D721Med (cell line): Measurements from ENCODE around the gene ANKRD12.

Experiments
- DNase-seq: peaks from one replicate; pipeline ENCODE4 v3.0.0; 2011; ENCODE audit warnings: low spot score; ENCODE audit not compliant: insufficient read length
- FAIRE-seq: peaks from 2 replicates; lab custom pipeline; 2011; peaks lifted over from hg19 to GRCh38; lab: Jason Lieb, UNC
- CTCF ChIP-seq: IDR thresholded peaks from 2 replicates; pipeline ENCODE4 v1.5.1; 2012; ENCODE audit warnings: mild to moderate bottlenecking, control low read depth; ENCODE audit not compliant: insufficient read depth; ENCODE audit errors: missing control alignments

Gene ANKRD12

GRCh38 chr18:9094307-9095226 lies 42.0 kb upstream of the ANKRD12 start:
- FAIRE-seq, result no peak
- TF ChIP-seq CTCF, result no peak
- no peak for DNase-seq

DNA sequence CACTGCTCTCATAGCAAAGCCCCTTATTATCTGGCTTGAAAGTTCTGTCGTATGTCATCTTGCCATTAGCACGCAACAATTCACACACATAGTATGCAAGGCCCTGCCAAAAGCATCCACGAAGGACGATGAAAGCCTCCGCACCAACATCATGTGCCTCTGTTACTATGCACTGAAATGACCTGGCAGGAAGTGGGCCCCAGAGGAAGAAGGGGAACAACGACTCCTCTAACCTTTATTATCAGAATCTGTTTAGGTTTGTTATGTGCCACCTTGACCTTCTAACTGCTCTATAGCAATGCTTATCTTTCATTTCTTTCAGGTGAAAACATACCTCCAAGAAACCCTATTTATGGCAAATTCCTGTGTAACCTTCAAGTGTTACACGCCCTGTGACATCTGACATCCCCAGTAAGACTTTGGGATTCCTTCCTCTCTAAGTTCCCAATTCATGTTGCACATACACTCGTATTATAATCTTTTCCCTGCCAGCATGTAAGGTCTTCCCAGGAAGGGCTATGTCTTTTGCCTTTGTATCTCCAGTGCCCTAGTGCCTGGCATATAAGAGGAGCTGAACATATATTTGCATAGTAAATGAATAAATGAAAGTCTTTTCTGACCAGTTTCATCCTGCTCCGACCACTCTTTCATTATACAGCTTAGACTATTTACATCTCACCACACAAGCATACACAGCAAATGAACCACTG lies 41.1 kb upstream of the ANKRD12 start:
- FAIRE-seq (no peak), DNase-seq (no peak)
- no peak for TF ChIP-seq CTCF

DNA sequence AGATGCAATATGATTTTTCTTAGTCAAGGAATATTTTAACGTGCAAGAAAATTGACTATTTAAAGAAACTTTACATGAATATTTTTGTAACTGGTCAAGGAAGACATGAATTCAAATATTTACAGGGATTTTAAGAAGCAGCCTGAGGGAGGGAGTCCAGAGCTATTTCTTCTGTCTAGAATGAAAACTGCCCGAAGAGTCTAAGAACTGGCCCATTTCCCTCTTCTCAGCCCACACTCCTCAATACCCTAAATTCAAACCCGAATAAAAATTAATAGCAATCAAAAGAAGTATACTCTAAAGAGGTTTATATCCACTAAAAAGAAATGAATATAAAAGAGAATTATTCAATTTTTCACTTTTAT lies 40.6 kb upstream of the ANKRD12 start:
- DNase-seq, result no peak
- TF ChIP-seq CTCF, result no peak
- FAIRE-seq, result no peak

- FAIRE-seq (no peak), DNase-seq (no peak)
- TF ChIP-seq CTCF, result no peak
These were observed 39.9 kb upstream of the ANKRD12 start for GRCh38 chr18:9096685-9097084.

- DNase-seq (no peak), FAIRE-seq (no peak)
- no peak for TF ChIP-seq CTCF
These were observed 39.2 kb upstream of the ANKRD12 start for GRCh38 chr18:9097349-9097748.

GRCh38 chr18:9100796-9101195 lies 35.8 kb upstream of the ANKRD12 start:
- no peak for TF ChIP-seq CTCF
- FAIRE-seq (no peak), DNase-seq (no peak)
